Mucosa of descending colon (tissue), 3 donors: ENCODE results near the gene THYN1. TPM values are rescaled to one million over a fixed set of nuclear protein-coding genes. Genes with fewer than 3 reads are reported as not detected.

Experiments
- ATAC-seq: fragments of 200-7000 bp; cut with Tn5 transposase; one replicate; pipeline ENCODE4 v1.9.1; 2020; ENCODE audit warnings: mild to moderate bottlenecking, moderate library complexity
- DNase-seq, 3 donors: peaks; one replicate each; pipeline ENCODE4 v3.0.0-alpha.2; 2020
- H3K36me3 ChIP-seq: fragments of 200-600 bp; one replicate; pipeline ENCODE4 v1.8.0; 2021; ENCODE audit warnings: low read depth, mild to moderate bottlenecking
- H3K4me1 ChIP-seq: fragments of 200-600 bp; one replicate; pipeline ENCODE4 v1.8.0; 2021; ENCODE audit warnings: low read depth, mild to moderate bottlenecking
- H3K4me3 ChIP-seq: fragments of 200-600 bp; one replicate; pipeline ENCODE4 v1.8.0; 2021; ENCODE audit warnings: mild to moderate bottlenecking
- H3K9me3 ChIP-seq: fragments of 200-600 bp; one replicate; pipeline ENCODE4 v1.8.0; 2021; ENCODE audit warnings: mild to moderate bottlenecking
- intact Hi-C, 2 donors: fragments of 100-400 bp; cut with DNase I in 1 of 2; cut with micrococcal nuclease in 1 of 2; formaldehyde crosslinking; loops; one replicate each; pipeline versions ENCODE4 v1.11.0 to v1.11.1; 2022; cut with DNase I, micrococcal nuclease
- total RNA-seq, 3 donors: library from RNA; stranded (reverse); fragmentation: NEBNext Ultra II Directional in 2 of 3; extraction: Animal tissue kit (Norgen Biotek cat#: 25700) in 2 of 3; gene quantifications; one replicate each; pipeline versions ENCODE4 v1.2.1 to v1.2.4, GENCODE V29; 2021 to 2023
- TF ChIP-seq, protein P1 (sequence below): fragments of 200-600 bp; IDR thresholded peaks from one replicate; pipeline ENCODE4 v1.8.0; 2022; ENCODE audit warnings: antibody characterized with exemption, mild to moderate bottlenecking
- donor health status: DM: no; HTN: no; CAD: no; lungs with moderate emphysema.
- donor health status: DM: no; HTN: no; CAD: no.
- donor health status: DM: no; HTN: yes; CAD: no.

THYN1 gene
- total RNA-seq, 3 donors from 2014 or later, result 33.5 to 40.2 (median 35.5) TPM

DNA sequence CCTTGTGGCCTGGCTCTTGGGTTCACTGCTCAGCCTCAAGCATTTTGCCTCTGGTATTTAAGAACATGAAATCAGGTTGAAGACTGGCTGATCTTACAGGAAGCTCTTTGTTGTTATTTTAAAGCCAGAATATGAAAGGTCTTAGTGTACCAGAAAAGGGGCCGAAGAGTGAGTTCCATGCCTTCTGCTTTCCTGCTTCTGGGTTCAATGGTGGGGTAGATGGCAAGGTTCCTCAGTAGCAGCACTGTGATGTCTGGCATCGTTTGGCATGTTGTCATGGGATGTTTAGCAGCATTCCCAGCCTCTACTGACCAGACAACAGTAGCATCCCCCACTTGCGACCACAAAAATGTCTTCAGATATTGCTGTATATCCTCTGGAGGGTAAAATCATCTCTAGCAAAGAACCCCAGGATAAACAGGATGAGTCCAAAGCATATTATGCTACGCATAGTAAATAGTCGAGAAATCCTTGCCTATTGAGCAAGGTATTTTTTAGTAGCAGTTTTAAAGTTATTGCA, 26.3 kb downstream of the THYN1 start:
- no peaks in the 10 kb centered on the region for H3K9me3 ChIP-seq
- peaks cover 19% of the 10 kb centered on the region for H3K4me1 ChIP-seq
- ATAC-seq (no peak), DNase-seq (no peak)
- H3K4me3 ChIP-seq, result no peak overlapping the region
- TF ChIP-seq, protein P1, sequence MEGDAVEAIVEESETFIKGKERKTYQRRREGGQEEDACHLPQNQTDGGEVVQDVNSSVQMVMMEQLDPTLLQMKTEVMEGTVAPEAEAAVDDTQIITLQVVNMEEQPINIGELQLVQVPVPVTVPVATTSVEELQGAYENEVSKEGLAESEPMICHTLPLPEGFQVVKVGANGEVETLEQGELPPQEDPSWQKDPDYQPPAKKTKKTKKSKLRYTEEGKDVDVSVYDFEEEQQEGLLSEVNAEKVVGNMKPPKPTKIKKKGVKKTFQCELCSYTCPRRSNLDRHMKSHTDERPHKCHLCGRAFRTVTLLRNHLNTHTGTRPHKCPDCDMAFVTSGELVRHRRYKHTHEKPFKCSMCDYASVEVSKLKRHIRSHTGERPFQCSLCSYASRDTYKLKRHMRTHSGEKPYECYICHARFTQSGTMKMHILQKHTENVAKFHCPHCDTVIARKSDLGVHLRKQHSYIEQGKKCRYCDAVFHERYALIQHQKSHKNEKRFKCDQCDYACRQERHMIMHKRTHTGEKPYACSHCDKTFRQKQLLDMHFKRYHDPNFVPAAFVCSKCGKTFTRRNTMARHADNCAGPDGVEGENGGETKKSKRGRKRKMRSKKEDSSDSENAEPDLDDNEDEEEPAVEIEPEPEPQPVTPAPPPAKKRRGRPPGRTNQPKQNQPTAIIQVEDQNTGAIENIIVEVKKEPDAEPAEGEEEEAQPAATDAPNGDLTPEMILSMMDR, result no peak
- intact Hi-C loops, result no loop called here
- no peaks in the 10 kb centered on the region for H3K36me3 ChIP-seq

DNA sequence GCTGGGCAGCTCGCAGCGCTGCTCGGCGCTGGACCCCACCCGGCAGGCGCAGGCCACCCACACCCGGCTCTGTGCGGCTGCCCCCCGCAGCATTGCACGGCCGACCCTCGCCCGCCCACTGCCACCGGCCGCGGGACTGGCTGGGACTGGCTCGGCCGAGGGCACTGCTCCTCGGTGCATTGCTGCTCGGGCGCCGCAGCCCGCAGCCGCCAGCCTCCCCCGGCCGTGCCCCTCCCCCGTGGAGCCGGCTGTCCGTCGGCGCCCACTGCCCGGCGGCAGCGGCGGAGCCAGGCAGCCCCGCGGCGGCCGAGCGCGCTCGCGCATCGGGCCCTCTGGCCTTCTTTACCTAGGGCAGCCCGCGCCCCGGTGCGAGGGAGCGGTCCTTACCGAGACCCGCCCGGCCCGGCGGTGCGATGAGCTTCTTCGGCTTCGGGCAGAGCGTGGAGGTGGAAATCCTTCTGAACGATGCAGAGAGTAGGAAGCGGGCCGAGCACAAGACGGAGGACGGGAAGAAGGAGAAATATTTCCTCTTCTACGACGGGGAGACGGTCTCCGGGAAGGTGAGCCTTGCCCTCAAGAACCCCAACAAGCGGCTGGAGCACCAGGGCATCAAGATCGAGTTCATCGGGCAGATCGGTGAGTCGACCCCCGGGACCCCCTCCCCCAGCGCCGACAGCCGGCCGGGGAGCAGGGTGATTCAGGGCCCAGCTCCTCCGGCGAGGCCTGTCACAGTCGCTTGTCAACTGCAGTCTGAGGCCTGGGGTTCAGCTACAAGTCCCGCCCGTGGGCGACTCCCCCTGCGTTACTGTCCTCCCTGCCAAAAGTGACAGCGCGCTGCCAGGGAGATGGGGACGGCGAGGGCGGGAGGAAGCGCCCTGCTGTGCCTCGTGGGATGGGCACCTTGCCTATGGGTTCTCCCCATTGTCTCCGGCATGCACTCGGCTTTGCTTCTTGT, 28.2 kb downstream of the THYN1 start:
- Histone ChIP-seq H3K36me3 (no peaks in the 10 kb centered on the region), H3K4me3 (peak overlapping the region; percentile 71), H3K4me1 (peaks cover 19% of the 10 kb centered on the region), H3K9me3 (no peaks in the 10 kb centered on the region)
- TF ChIP-seq, protein P1, result no peak
- ATAC-seq, result peak; percentile 33
- intact Hi-C loops, result no loop called here
- DNase-seq, result peak; percentile 53 to 81 (median 72)

DNA sequence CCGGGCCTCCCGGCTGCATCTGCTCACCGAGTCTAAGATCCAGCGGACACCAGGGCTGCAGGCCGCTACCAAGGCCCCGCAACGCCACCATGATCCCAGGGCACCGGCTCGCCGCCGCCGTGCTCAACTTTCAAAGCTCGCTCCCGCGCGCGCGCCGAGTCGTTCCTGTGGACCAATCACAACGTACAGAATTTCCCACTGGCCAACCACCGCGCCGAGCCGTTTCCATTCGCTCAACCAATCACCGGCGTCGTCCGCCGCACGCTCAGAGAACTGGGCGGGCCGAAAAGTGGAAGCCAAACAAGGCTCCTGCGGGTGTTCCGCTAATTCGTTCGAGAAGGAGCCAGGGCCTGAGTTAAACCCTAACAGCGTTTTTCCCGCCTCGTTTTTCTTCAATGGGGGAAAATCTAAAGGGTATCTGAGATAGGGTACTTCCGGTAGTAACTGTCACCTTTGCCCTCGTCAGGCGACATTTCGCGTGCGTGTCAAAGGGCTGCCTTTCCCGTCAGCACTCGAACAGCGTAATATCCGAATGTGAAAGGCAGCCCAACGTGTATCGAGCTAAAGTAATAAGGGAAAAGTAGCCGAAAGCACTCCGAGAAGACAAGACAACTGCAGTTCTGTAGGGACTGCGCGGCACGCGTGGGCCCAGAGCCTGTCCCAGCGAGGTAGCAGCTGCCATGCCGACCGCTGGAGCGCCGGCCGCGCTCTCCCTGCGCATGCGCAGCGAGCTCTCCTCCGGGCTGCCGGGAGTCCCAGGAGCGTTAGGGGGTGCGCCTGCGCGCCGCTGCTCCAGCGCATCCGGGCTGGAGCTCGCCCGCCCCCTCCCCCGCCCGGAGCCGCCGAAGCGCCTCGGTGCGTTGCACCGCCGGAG, 29.1 kb downstream of the THYN1 start, which contains the start of the genes NCAPD3 and VPS26B:
TSS of gene NCAPD3 (minus strand) at position 132 of the 874 bp plus-strand sequence. CDS start at position 91, 41 bp downstream.
TSS of gene VPS26B (plus strand) at position 836 of the 874 bp plus-strand sequence. CDS start 452 bp downstream, outside the sequence.
- ATAC-seq (peak; percentile 94), DNase-seq (peak; percentile 97 to 98 (median 97))
- Histone ChIP-seq H3K9me3 (no peaks in the 10 kb centered on the region), H3K36me3 (no peaks in the 10 kb centered on the region), H3K4me1 (peaks cover 19% of the 10 kb centered on the region), H3K4me3 (peak within 1 kb of the TSS; percentile 71)
- intact Hi-C loops, result no loop called here
- TF ChIP-seq, protein P1, result no peak

DNA sequence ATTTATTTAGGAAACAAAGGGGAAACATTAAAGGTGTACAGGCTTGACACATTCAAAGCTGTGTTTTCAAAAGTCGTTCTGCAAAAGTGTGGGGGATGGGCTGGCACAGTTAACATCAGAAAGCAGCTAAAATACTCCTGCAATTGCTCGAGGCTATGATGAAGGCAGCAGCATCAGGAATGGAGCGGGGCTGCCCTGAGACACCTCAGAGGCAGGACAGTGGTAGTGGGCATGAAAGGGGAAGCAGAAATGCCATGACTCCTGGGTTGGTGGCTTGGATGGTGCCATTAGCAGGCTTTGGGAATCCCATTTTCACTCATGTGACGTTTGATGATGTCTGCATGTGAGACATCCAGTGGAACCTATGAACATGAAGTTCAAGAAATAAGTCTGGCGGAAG, 30.0 kb downstream of the THYN1 start:
- Histone ChIP-seq H3K4me3 (peak overlapping the region; percentile 71), H3K9me3 (no peaks in the 10 kb centered on the region), H3K4me1 (peaks cover 19% of the 10 kb centered on the region), H3K36me3 (no peaks in the 10 kb centered on the region)
- ATAC-seq (no peak), DNase-seq (peak in 1 of 3 donors; percentile 13)
- TF ChIP-seq, protein P1, result no peak
- intact Hi-C loops, result no loop called here

DNA sequence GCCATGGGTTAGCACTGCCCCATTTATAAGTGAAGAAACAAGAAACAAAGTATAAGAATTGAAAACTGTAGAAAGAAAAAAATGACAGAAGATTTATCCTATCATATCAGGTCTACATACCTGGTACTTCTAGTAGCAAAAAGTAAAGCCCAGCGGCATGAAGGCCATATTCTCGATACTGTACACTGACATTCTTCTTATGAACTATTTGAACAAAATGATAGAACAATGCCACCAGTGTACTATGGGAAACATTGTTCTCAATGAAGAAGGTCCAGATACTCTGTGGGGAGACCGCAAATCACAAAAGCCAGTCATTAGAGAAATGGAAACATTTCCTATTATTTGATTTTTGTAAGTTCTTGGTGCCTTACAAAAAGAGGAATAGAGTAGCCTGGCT, 36.3 kb downstream of the THYN1 start:
- TF ChIP-seq, protein P1, result no peak
- DNase-seq (no peak), ATAC-seq (no peak)
- intact Hi-C loops, result no loop called here
- H3K36me3 ChIP-seq, result no peaks in the 10 kb centered on the region
- no peak overlapping the region for H3K4me3 ChIP-seq
- no peaks in the 10 kb centered on the region for H3K4me1 ChIP-seq
- no peaks in the 10 kb centered on the region for H3K9me3 ChIP-seq
